LHCN-M2 (cell line): ENCODE results near the gene COL6A5. TPM values are rescaled to one million over a fixed set of nuclear protein-coding genes. Genes with fewer than 3 reads are reported as not detected.

Experiments used
- DNase-seq: peaks from one replicate; pipeline ENCODE4 v3.0.0-alpha.2; 2012; ENCODE audit warnings: low read depth
- total RNA-seq: library from RNA; depleted of rRNA; stranded (reverse); fragments of >200 nt; gene quantifications from 2 replicates; pipeline ENCODE4 v1.2.3, GENCODE V29; 2014; rRNA removed

The COL6A5 gene
- total RNA-seq, 1 experiment from 2014 or later: 0.34 TPM

GRCh38 chr3:130516645-130517512, 171.4 kb downstream of the COL6A5 start, which contains the start of gene COL6A6:
TSS of gene COL6A6 (plus strand) at chr3:130517177. CDS start at chr3:130560365, 43,188 bp downstream.
- no peak for DNase-seq

- no peak for DNase-seq
Observed at GRCh38 chr3:130517602-130518001, 172.1 kb downstream of the COL6A5 start.

GRCh38 chr3:130519754-130520153, 174.3 kb downstream of the COL6A5 start:
- DNase-seq: no peak

GRCh38 chr3:130522399-130522798, 176.9 kb downstream of the COL6A5 start:
- DNase-seq: no peak

- DNase-seq: no peak
Observed at GRCh38 chr3:130527426-130527825, 182.0 kb downstream of the COL6A5 start.

- no peak for DNase-seq
Observed at GRCh38 chr3:130528120-130528519, 182.6 kb downstream of the COL6A5 start.

- DNase-seq: no peak
Observed at GRCh38 chr3:130529486-130530215, 184.2 kb downstream of the COL6A5 start.

GRCh38 chr3:130533247-130533646, 187.8 kb downstream of the COL6A5 start:
- DNase-seq: no peak

Other genes with a start within 250 kb of the COL6A5 start
- gene COL6A6, start 171.5 kb downstream of the COL6A5 start, total RNA-seq: not detected in 2 replicates